ENCODE data around the gene APPL1. TPM values are rescaled to one million over a fixed set of nuclear protein-coding genes. Genes with fewer than 3 reads are reported as not detected.

The APPL1 gene
- total and polyA plus RNA-seq, 2 of the 13 experiments (the other 11 are each of a cell fraction or from before 2014, with no cell fraction given): 14.3 to 29.0 TPM

DNA sequence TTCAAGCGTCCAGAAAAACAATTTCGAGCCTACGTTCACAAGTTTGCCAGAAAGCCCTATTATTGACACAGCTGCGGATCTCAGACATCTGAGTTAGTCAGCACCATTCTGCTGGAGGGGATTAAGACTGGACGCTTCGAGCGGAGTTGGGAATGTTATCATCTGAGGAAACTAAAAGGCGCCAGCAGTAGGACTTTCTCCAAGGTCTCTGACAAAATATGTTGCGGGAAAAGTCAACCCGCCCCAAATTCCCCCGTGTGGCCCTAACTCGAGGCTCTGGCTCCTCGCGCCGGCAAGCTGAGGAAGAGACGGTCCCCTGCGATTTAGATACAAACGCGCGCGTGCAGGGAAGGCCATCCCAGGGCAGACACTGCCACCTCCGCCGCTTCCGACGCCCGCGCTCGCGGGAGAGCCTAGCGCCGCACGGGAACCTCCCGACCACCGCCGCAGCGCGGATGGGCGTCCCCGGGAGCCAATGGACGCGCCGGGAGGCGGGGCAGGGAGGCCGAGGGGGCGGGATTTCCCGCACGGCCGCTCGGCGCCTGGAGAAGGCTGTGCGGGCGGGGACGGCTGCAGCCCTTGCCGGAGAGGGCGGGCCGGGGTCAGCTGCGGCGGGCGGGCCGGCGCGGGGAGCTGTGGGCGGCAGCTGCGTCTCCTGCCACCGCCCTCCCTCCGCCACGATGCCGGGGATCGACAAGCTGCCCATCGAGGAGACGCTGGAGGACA, at the start of gene APPL1 (continued):
- TF ChIP-seq JUNB (CRISPR knock-in tag; IDR thresholded peaks at IDR 0.05; ENCODE audit: borderline replicate concordance): no peak
- 0 out of 2 replicates have a peak, but pooled peaks have one; percentile 53 for TF ChIP-seq ZNF557 (CRISPR knock-in tag; IDR thresholded peaks at IDR 0.05)
- TF ChIP-seq, protein P1, sequence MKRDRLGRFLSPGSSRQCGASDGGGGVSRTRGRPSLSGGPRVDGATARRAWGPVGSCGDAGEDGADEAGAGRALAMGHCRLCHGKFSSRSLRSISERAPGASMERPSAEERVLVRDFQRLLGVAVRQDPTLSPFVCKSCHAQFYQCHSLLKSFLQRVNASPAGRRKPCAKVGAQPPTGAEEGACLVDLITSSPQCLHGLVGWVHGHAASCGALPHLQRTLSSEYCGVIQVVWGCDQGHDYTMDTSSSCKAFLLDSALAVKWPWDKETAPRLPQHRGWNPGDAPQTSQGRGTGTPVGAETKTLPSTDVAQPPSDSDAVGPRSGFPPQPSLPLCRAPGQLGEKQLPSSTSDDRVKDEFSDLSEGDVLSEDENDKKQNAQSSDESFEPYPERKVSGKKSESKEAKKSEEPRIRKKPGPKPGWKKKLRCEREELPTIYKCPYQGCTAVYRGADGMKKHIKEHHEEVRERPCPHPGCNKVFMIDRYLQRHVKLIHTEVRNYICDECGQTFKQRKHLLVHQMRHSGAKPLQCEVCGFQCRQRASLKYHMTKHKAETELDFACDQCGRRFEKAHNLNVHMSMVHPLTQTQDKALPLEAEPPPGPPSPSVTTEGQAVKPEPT (CRISPR knock-in tag; IDR thresholded peaks at IDR 0.05; ENCODE audit: low read depth): no peak
- TF ChIP-seq ZNF513 (CRISPR knock-in tag; conservative IDR thresholded peaks at IDR 0.05): no peak
- TF ChIP-seq, protein P2, sequence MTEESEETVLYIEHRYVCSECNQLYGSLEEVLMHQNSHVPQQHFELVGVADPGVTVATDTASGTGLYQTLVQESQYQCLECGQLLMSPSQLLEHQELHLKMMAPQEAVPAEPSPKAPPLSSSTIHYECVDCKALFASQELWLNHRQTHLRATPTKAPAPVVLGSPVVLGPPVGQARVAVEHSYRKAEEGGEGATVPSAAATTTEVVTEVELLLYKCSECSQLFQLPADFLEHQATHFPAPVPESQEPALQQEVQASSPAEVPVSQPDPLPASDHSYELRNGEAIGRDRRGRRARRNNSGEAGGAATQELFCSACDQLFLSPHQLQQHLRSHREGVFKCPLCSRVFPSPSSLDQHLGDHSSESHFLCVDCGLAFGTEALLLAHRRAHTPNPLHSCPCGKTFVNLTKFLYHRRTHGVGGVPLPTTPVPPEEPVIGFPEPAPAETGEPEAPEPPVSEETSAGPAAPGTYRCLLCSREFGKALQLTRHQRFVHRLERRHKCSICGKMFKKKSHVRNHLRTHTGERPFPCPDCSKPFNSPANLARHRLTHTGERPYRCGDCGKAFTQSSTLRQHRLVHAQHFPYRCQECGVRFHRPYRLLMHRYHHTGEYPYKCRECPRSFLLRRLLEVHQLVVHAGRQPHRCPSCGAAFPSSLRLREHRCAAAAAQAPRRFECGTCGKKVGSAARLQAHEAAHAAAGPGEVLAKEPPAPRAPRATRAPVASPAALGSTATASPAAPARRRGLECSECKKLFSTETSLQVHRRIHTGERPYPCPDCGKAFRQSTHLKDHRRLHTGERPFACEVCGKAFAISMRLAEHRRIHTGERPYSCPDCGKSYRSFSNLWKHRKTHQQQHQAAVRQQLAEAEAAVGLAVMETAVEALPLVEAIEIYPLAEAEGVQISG (CRISPR knock-in tag; IDR thresholded peaks at IDR 0.05): peak; percentile 78
- peak; percentile 48; the same call in 1 of the 2 replicates for TF ChIP-seq FOXA3 (CRISPR knock-in tag; IDR thresholded peaks at IDR 0.05)
- TF ChIP-seq HMG20B (CRISPR knock-in tag; conservative IDR thresholded peaks at IDR 0.05): no peak
- TF ChIP-seq, protein P3, sequence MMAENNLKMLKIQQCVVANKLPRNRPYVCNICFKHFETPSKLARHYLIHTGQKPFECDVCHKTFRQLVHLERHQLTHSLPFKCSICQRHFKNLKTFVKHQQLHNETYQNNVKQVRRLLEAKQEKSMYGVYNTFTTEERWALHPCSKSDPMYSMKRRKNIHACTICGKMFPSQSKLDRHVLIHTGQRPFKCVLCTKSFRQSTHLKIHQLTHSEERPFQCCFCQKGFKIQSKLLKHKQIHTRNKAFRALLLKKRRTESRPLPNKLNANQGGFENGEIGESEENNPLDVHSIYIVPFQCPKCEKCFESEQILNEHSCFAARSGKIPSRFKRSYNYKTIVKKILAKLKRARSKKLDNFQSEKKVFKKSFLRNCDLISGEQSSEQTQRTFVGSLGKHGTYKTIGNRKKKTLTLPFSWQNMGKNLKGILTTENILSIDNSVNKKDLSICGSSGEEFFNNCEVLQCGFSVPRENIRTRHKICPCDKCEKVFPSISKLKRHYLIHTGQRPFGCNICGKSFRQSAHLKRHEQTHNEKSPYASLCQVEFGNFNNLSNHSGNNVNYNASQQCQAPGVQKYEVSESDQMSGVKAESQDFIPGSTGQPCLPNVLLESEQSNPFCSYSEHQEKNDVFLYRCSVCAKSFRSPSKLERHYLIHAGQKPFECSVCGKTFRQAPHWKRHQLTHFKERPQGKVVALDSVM (CRISPR knock-in tag; IDR thresholded peaks at IDR 0.05): peak; percentile 47; the same call in 1 of the 2 replicates
- TF ChIP-seq ZBTB21 (CRISPR knock-in tag; IDR thresholded peaks at IDR 0.05): no peak
- TF ChIP-seq CREM (IDR thresholded peaks at IDR 0.05): no peak
- TF ChIP-seq CREM (CRISPR knock-in tag; IDR thresholded peaks at IDR 0.05): no peak
- TF ChIP-seq IRX3 (CRISPR knock-in tag; IDR thresholded peaks at IDR 0.05; ENCODE audit: borderline replicate concordance, low read depth): no peak
- TF ChIP-seq, protein P4, sequence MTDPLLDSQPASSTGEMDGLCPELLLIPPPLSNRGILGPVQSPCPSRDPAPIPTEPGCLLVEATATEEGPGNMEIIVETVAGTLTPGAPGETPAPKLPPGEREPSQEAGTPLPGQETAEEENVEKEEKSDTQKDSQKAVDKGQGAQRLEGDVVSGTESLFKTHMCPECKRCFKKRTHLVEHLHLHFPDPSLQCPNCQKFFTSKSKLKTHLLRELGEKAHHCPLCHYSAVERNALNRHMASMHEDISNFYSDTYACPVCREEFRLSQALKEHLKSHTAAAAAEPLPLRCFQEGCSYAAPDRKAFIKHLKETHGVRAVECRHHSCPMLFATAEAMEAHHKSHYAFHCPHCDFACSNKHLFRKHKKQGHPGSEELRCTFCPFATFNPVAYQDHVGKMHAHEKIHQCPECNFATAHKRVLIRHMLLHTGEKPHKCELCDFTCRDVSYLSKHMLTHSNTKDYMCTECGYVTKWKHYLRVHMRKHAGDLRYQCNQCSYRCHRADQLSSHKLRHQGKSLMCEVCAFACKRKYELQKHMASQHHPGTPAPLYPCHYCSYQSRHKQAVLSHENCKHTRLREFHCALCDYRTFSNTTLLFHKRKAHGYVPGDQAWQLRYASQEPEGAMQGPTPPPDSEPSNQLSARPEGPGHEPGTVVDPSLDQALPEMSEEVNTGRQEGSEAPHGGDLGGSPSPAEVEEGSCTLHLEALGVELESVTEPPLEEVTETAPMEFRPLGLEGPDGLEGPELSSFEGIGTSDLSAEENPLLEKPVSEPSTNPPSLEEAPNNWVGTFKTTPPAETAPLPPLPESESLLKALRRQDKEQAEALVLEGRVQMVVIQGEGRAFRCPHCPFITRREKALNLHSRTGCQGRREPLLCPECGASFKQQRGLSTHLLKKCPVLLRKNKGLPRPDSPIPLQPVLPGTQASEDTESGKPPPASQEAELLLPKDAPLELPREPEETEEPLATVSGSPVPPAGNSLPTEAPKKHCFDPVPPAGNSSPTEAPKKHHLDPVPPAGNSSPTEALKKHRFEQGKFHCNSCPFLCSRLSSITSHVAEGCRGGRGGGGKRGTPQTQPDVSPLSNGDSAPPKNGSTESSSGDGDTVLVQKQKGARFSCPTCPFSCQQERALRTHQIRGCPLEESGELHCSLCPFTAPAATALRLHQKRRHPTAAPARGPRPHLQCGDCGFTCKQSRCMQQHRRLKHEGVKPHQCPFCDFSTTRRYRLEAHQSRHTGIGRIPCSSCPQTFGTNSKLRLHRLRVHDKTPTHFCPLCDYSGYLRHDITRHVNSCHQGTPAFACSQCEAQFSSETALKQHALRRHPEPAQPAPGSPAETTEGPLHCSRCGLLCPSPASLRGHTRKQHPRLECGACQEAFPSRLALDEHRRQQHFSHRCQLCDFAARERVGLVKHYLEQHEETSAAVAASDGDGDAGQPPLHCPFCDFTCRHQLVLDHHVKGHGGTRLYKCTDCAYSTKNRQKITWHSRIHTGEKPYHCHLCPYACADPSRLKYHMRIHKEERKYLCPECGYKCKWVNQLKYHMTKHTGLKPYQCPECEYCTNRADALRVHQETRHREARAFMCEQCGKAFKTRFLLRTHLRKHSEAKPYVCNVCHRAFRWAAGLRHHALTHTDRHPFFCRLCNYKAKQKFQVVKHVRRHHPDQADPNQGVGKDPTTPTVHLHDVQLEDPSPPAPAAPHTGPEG (CRISPR knock-in tag; IDR thresholded peaks at IDR 0.05): peak; percentile 99
- peak; percentile 56; the same call in 1 of the 2 replicates for TF ChIP-seq ZNF263 (CRISPR knock-in tag; IDR thresholded peaks at IDR 0.05)
- TF ChIP-seq ONECUT2 (CRISPR knock-in tag; IDR thresholded peaks at IDR 0.05): no peak

Measured in HepG2 (cell line).